Lower leg skin (tissue), 4 donors: Measurements from ENCODE around the gene ICA1. TPM values are rescaled to one million over a fixed set of nuclear protein-coding genes. Genes with fewer than 3 reads are reported as not detected.

Experiments
- DNase-seq, 2 donors: peaks; one replicate each; pipeline ENCODE4 v3.0.0-alpha.2; 2019; ENCODE audit warnings: low spot score in 2 of 2
- H3K4me3 ChIP-seq: fragments of 200-600 bp; sonication (generic); 2 replicates; pipeline ENCODE4 v1.5.1; 2017; ENCODE audit warnings: mild to moderate bottlenecking, low read depth; ENCODE audit not compliant: poor library complexity, severe bottlenecking
- CTCF ChIP-seq, 3 donors: fragments of 450-650 bp; IDR thresholded peaks; one replicate each; pipeline ENCODE4 v1.5.1; 2016; ENCODE audit warnings: antibody characterized with exemption in 3 of 3, mild to moderate bottlenecking in 3 of 3, moderate library complexity in 2 of 3
- POLR2A ChIP-seq, 2 donors: fragments of 450-650 bp; IDR thresholded peaks; one replicate each; pipeline ENCODE4 v1.6.1; 2016 to 2017; ENCODE audit warnings: antibody characterized with exemption in 2 of 2, mild to moderate bottlenecking in 1 of 2, moderate library complexity in 1 of 2
- WGBS, 2 donors: methylation state at CpG; one replicate each; pipeline ENCODE4 v1.1.5; 2018; 5-methylcytosine and 5-hydroxymethylcytosine counted together
- intact Hi-C: fragments of 100-400 bp; cut with DNase I; formaldehyde crosslinking; loops from one replicate; pipeline ENCODE4 v1.15.0; 2023; ENCODE audit warnings: low total_unique reads
- total RNA-seq, 4 donors: library from RNA; depleted of rRNA; stranded (reverse); fragments of >200 nt; gene quantifications; one replicate each; pipeline ENCODE4 v1.1.0, GENCODE V29; 2016

ICA1 gene
- total RNA-seq, 4 donors from 2014 or later, result 12.8 to 33.6 (median 18.4) TPM

DNA sequence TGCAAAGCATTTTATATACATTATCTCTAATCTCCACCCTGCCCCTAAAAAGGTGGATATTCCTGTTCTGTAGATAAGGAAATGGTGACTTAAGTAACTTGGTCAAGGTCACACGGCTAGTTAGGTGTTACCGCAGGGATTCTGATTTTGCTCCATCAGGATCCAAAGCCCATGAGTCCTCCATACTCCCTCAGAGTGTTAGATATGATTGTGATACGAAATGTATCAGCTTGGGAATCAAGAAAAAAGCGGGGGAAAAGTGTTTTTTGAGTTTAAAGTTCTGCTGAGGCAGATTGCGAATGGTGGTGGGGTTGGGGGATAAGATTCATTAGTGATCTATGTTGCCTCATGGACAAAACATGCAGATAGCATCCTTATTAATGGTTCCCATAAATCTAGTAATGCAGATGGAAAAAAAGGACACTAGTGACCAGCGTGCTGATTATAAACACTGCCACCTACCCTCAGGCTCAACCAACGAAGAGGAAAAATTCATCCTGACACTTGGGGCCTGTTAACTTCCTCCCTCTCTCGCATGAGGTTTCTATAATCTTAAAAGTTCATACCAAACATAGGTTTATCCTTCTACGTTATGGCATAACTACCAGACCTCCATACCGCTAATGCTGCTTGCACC is 2.3 kb downstream of the ICA1 start:
- TF ChIP-seq CTCF (IDR thresholded peaks at IDR 0.05), result no peak
- TF ChIP-seq POLR2A (IDR thresholded peaks at IDR 0.05), result no peak
- 89 to 92% methylated on average over 10 of the region's 10 CpGs for WGBS, 2 donors

DNA sequence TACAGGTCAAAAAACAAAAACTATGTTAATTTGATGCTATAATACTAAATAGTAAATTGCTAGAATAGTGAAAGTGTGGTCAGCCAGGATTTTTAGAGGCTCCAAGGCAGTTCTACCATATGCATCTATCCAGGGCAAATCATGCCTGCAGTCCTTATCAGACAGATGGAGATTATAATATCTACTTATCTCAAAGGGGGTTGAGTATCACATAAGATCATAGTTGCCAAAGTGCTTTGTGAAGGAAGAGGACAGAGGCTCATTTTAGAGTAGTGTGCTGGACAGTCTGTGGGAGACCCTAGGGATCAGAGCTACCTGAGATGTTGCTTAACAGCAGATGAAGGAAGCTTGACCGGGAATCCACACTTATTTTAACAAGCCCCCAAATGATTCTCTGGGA is 3.2 kb downstream of the ICA1 start:
- intact Hi-C loops, result no loop called here
- no peak overlapping the region for H3K4me3 ChIP-seq
- no peak for DNase-seq
- WGBS, 2 donors, result 96 to 100% methylated on average over 1 of the region's 1 CpG
- TF ChIP-seq POLR2A (IDR thresholded peaks at IDR 0.05) (no peak), CTCF (IDR thresholded peaks at IDR 0.05) (no peak)

More for the DNA sequence above, 2.3 kb downstream of the ICA1 start:
- no peak overlapping the region for H3K4me3 ChIP-seq
- DNase-seq, result no peak
- intact Hi-C loops, result no loop called here

DNA sequence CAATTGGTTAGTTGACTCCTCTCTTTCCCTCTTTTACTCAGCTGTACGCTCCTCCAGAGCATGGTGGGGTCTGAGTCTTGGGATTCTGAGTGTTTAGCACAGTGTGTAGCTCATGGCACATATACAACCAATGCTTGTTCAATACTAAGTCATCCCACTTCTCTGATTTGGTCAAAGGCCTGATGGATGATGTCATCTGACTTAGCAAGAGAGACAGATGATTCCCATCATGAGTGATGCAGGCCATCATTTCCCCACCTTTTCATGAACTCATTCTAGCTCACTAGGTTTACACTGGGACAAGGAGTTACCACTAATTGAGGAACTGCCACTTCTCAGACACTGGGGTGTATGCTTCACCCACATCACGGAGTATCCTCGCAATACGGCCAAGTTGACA is 3.8 kb downstream of the ICA1 start:
- no peak for DNase-seq
- WGBS, 2 donors, result 95 to 98% methylated on average over 4 of the region's 4 CpGs
- TF ChIP-seq CTCF (IDR thresholded peaks at IDR 0.05) (no peak), POLR2A (IDR thresholded peaks at IDR 0.05) (no peak)
- H3K4me3 ChIP-seq, result no peak overlapping the region
- intact Hi-C loops, result no loop called here

DNA sequence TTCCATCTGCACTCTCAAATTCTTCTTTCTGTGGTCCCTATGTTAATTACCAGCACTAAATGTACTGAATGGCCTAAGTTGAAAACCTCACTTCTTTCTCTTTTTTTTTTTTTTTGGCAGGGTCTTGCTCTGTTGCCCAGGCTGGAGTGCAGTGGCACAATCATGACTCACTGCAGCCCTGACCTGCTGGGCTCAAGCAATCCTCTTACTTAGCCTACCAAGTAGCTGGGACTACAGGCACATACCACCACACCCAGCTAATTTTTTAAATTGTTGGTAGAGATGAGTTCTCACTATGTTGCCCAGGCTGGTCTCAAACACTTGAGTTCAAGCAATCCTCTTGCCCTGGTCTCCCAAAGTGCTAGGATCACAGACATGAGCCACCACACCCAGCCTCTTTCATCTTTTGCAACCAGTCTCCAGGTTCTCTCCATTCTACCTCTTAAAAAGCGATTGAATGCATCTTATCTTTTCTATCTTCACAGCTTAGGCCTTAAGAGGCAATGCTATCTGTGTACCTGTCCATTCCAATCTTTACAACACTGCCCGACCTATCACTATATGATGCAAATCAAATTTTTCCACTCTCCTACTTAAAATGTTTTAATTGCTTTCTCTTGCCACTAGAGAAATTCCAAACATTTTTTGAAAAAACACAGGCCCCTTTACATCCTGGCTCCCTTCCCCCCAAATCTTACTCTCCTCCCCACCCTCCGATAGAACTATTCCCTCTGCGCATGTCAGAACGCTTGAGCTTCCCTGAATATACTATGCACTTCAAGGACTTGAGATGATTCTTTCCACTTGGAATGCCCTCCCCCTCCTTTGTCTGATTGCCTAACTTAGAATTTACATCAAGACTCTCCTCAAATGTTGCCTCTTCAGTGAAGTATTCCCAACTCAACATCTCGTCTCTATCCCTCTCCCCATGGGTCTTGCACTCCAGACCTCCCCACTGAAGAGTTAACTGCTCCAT is 6.0 kb downstream of the ICA1 start:
- TF ChIP-seq POLR2A (IDR thresholded peaks at IDR 0.05) (no peak), CTCF (IDR thresholded peaks at IDR 0.05) (no peak)
- H3K4me3 ChIP-seq, result no peak overlapping the region
- DNase-seq, result no peak
- 86 to 92% methylated on average over 6 of the region's 6 CpGs for WGBS, 2 donors
- intact Hi-C loops, result no loop called here

DNA sequence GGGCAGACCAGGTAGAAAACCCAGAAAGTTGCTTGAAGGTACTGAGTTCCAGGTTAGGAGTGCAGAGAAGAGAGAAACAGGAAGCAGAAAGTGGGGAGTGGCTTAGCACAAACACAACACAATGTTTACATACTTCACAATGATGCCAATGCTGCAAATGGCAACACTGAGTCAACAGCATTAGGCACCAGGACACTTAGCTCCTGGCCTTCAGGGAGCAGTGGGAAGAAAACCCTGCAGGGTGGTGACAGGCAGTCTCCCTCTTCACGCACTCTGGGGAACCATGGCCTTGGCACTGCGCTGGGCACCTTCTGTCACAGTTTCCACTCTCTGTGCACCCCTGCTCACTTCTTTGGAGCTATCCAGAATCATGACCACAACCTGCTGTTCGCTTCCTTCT is 7.3 kb downstream of the ICA1 start:
- intact Hi-C loops, result no loop called here
- 98 to 100% methylated on average over 3 of the region's 3 CpGs for WGBS, 2 donors
- no peak for DNase-seq
- no peak for TF ChIP-seq POLR2A (IDR thresholded peaks at IDR 0.05)
- no peak for TF ChIP-seq CTCF (IDR thresholded peaks at IDR 0.05)
- H3K4me3 ChIP-seq, result no peak overlapping the region
